Measurements from ENCODE around the gene PAFAH2. TPM values are rescaled to one million over a fixed set of nuclear protein-coding genes. Genes with fewer than 3 reads are reported as not detected.
A peak's percentile ranks its signal among the peaks of the same experiment; 100 is the strongest.

Gene PAFAH2
- total and polyA plus RNA-seq, 2 donors from 2014 or later, result 21.0 to 23.5 TPM

GRCh38 chr1:25924454-25924853 lies 73.4 kb downstream of the PAFAH2 start:
- intact Hi-C loops (cut with DNase I), result no loop called here
- FAIRE-seq (no peak), DNase-seq (no peak)
- Histone ChIP-seq H3K27ac (ENCODE audit: low read depth in 2 of 2, low read length in 2 of 2) (no peak overlapping the region), H3K4me1 (ENCODE audit: control insufficient read depth in 2 of 3, insufficient read depth in 2 of 3, low read depth in 1 of 3, low read length in 3 of 3) (peaks cover 0 to 5% (median 0%) of the 10 kb centered on the region in 3 donors), H3K9ac (ENCODE audit: low read length in 3 of 3) (no peak overlapping the region), H3K27me3 (ENCODE audit: control insufficient read depth, insufficient read depth, low read length) (no peaks in the 10 kb centered on the region), H3K36me3 (ENCODE audit: control insufficient read depth in 2 of 3, insufficient read depth in 3 of 3, low read length in 3 of 3) (no peaks in the 10 kb centered on the region), H3K4me3 (ENCODE audit: low read length in 3 of 3) (no peak overlapping the region), H3K9me3 (ENCODE audit: control insufficient read depth in 2 of 3, insufficient read depth in 1 of 3, low read length in 3 of 3) (no peaks in the 10 kb centered on the region)
- TF ChIP-seq CTCF (IDR thresholded peaks at IDR 0.05; ENCODE audit: borderline replicate concordance, extremely low read depth, insufficient read depth), result no peak

GRCh38 chr1:25922971-25923552 lies 74.8 kb downstream of the PAFAH2 start:
- Histone ChIP-seq H3K9me3 (ENCODE audit: control insufficient read depth in 2 of 3, insufficient read depth in 1 of 3, low read length in 3 of 3) (no peaks in the 10 kb centered on the region), H3K9ac (ENCODE audit: low read length in 3 of 3) (peak overlapping the region in 2 of 3 donors; percentile 17 to 77), H3K27me3 (ENCODE audit: control insufficient read depth, insufficient read depth, low read length) (no peaks in the 10 kb centered on the region), H3K4me3 (ENCODE audit: low read length in 3 of 3) (peak overlapping the region; percentile 63 to 70 (median 64)), H3K4me1 (ENCODE audit: control insufficient read depth in 2 of 3, insufficient read depth in 2 of 3, low read depth in 1 of 3, low read length in 3 of 3) (peaks cover 0 to 5% (median 0%) of the 10 kb centered on the region in 3 donors), H3K36me3 (ENCODE audit: control insufficient read depth in 2 of 3, insufficient read depth in 3 of 3, low read length in 3 of 3) (no peaks in the 10 kb centered on the region), H3K27ac (ENCODE audit: low read depth in 2 of 2, low read length in 2 of 2) (peak overlapping the region; percentile 13 to 34)
- intact Hi-C loops (cut with DNase I), result no loop called here
- FAIRE-seq (no peak), DNase-seq (peak in 3 of 5 donors; percentile 60 to 71 (median 60))
- no peak for TF ChIP-seq CTCF (IDR thresholded peaks at IDR 0.05; ENCODE audit: borderline replicate concordance, extremely low read depth, insufficient read depth)

GRCh38 chr1:25922056-25922970 lies 75.5 kb downstream of the PAFAH2 start:
- H3K4me1 ChIP-seq (ENCODE audit: control insufficient read depth in 2 of 3, insufficient read depth in 2 of 3, low read depth in 1 of 3, low read length in 3 of 3), result peaks cover 0 to 2% (median 0%) of the 10 kb centered on the region in 3 donors
- TF ChIP-seq CTCF (IDR thresholded peaks at IDR 0.05; ENCODE audit: borderline replicate concordance, extremely low read depth, insufficient read depth), result no peak
- intact Hi-C loops (cut with DNase I), result no loop called here
- no peaks in the 10 kb centered on the region for H3K9me3 ChIP-seq (ENCODE audit: control insufficient read depth in 2 of 3, insufficient read depth in 1 of 3, low read length in 3 of 3)
- FAIRE-seq (no peak), DNase-seq (peak; percentile 72 to 86 (median 84))
- peak overlapping the region; percentile 63 to 70 (median 64) for H3K4me3 ChIP-seq (ENCODE audit: low read length in 3 of 3)
- H3K9ac ChIP-seq (ENCODE audit: low read length in 3 of 3), result peak overlapping the region in 2 of 3 donors; percentile 54 to 77
- no peaks in the 10 kb centered on the region for H3K36me3 ChIP-seq (ENCODE audit: control insufficient read depth in 2 of 3, insufficient read depth in 3 of 3, low read length in 3 of 3)
- H3K27me3 ChIP-seq (ENCODE audit: control insufficient read depth, insufficient read depth, low read length), result no peaks in the 10 kb centered on the region
- H3K27ac ChIP-seq (ENCODE audit: low read depth in 2 of 2, low read length in 2 of 2), result peak overlapping the region; percentile 13 to 34

Measured in kidney (tissue), 14 donors.